Effector CD4-positive, alpha-beta T cell (primary cell): ENCODE results near the gene SFRP2. TPM values are rescaled to one million over a fixed set of nuclear protein-coding genes. Genes with fewer than 3 reads are reported as not detected.

ENCODE experiments used
- DNase-seq: peaks from one replicate; pipeline ENCODE4 v3.0.0-alpha.2; 2020
- total RNA-seq: gene quantifications from one replicate; lab custom pipeline; 2026; lab: John Stamatoyannopoulos, UW

Gene SFRP2
- not detected for total RNA-seq

DNA sequence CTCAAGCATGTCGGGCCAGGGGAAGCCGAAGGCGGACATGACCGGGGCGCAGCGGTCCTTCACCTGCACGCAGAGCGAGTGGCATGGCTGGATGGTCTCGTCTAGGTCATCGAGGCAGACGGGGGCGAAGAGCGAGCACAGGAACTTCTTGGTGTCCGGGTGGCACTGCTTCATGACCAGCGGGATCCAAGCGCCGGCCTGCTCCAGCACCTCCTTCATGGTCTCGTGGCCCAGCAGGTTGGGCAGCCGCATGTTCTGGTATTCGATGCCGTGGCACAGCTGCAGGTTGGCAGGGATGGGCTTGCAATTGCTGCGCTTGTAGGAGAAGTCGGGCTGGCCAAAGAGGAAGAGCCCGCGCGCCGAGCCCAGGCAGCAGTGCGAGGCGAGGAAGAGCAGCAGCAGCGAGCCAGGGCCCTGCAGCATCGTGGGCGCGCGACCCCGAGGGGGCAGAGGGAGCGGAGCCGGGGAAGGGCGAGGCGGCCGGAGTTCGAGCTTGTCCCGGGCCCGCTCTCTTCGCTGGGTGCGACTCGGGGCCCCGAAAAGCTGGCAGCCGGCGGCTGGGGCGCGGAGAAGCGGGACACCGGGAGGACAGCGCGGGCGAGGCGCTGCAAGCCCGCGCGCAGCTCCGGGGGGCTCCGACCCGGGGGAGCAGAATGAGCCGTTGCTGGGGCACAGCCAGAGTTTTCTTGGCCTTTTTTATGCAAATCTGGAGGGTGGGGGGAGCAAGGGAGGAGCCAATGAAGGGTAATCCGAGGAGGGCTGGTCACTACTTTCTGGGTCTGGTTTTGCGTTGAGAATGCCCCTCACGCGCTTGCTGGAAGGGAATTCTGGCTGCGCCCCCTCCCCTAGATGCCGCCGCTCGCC, at the start of gene SFRP2:
Gene SFRP2, minus strand, starts transcription at position 671 of the 864 bp plus-strand sequence. Its CDS starts 248 bp downstream, at position 423.
- no peak for DNase-seq

- no peak for DNase-seq
Observed at GRCh38 chr4:153838564-153838963, 49.7 kb upstream of the SFRP2 start.

DNA sequence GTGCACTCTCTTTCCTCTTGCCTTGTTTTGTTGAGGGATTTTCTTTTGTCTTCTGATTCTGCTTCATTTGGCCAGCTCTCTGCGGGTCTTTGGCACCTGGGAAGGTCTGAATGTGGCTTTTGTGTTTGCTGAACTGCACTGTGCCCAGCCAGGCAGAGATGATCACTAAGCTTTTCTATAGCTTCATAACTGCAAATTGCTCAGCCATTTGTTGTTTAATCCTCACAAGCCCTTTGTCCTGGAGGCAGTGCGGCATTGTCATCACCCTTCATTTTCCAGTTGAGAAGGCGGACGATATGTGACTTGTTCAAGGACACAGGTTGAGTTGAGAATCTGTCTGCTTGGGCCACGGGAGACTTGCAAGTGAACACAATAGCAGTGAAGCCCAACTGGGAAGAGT, 46.0 kb upstream of the SFRP2 start:
- DNase-seq, result no peak

DNA sequence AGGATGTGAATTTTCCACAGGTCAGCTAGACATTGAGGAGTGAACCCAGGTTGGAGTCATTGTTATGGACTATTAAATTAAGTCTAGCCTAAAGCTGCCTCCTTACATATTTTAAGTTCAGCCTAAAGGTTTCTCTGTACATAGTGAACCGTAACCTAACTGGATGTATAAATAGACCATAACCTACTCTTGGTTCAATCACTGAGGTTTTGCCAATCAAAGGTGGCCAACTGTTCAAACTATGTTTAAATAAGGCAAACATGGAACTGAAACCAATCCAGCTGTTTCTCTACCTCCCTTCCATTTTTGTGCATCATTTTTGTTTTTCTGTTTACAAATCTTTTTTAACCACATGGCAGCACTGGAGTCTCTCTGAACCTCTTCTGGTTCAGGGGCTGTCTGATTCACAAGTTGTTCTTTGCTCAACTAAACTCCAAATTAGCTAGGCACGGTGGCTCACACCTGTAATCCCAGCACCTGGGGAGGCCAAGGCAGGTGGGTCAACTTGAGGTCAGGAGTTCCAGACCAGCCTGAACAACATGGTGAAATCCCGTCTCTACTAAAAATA, 43.9 kb upstream of the SFRP2 start:
- DNase-seq, result no peak

DNA sequence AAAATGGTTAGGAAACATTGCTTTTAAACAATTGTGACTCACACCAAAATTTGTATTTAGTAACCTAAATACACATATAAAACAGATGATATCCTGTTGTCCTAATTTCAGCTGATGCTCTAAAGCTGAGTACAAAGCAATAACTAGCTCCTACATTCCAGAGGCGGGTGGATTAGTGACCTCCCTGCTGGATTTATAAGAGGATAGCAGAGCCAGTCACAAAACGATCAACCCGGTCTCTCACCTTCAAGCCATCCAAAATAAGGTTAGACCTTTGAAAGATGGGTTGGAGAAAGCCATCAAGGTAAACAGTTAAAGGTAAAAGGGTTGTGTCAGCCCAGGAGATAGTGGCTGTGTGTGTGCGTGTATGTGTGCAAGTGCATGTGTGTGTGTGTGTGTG, 43.2 kb upstream of the SFRP2 start:
- DNase-seq, result no peak

- no peak for DNase-seq
Observed at GRCh38 chr4:153831245-153831644, 42.4 kb upstream of the SFRP2 start.

- no peak for DNase-seq
Observed at GRCh38 chr4:153825691-153826090, 36.8 kb upstream of the SFRP2 start.

- no peak for DNase-seq
Observed at GRCh38 chr4:153825126-153825525, 36.2 kb upstream of the SFRP2 start.

DNA sequence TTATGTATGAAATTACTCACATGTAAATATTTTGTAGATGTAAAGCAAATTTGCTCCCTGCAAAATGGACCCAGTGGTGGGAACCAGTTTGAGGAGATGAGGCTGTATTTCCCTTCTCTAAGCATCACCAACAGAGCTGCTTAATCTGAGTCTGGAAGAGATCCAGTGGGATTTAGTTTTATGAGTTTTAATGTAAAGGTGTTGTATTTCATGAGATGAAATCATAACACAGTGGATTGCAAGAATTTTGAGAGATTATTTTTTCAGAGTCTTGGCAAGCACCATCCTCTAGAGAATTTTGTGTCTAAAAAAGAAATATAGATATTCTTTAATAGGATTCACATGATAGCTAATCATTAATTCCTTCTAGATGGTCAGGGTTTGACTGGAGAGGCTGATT, 35.6 kb upstream of the SFRP2 start:
- DNase-seq, result no peak

DNA sequence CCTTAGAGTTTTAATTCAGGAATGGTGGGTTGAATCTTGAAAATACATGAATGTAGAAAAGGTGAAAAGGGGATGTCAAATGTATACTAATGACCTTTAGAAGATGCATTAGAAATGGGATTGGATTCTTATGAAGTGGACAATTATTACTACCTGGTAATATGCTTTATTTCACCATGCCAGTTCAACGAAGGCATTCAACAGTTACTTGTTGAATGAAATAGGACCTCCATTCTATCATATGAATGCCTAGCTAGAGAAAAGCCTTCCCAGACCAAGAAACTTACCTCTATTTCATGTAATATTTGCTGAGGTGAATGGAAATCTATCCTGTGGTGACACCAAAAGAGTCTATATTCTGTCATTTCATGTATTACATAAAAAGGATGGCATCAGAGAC, 34.6 kb upstream of the SFRP2 start:
- no peak for DNase-seq

GRCh38 chr4:153822316-153822715, 33.4 kb upstream of the SFRP2 start:
- no peak for DNase-seq

GRCh38 chr4:153817466-153817865, 28.6 kb upstream of the SFRP2 start:
- DNase-seq, result no peak

DNA sequence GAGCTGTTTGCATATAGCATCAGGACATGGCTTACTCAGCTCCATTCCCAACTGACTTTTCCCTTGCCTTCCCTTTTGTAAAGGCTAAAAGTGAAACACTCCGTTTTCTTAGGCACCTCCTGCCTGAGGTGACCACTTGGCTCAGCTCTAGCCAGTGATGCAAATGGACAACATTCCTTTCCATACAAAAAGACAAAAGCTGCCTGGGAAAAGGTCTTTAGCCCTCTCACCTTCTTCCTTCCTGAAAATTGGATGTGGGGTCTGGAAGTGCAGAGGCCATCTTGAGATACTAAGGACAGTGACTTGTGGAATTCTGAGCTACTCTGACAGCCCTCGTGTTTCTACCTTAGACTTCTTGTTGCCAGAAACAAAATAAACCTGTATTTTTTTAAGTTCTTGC, 27.7 kb upstream of the SFRP2 start:
- no peak for DNase-seq

GRCh38 chr4:153814789-153815188, 25.9 kb upstream of the SFRP2 start:
- DNase-seq, result no peak

DNA sequence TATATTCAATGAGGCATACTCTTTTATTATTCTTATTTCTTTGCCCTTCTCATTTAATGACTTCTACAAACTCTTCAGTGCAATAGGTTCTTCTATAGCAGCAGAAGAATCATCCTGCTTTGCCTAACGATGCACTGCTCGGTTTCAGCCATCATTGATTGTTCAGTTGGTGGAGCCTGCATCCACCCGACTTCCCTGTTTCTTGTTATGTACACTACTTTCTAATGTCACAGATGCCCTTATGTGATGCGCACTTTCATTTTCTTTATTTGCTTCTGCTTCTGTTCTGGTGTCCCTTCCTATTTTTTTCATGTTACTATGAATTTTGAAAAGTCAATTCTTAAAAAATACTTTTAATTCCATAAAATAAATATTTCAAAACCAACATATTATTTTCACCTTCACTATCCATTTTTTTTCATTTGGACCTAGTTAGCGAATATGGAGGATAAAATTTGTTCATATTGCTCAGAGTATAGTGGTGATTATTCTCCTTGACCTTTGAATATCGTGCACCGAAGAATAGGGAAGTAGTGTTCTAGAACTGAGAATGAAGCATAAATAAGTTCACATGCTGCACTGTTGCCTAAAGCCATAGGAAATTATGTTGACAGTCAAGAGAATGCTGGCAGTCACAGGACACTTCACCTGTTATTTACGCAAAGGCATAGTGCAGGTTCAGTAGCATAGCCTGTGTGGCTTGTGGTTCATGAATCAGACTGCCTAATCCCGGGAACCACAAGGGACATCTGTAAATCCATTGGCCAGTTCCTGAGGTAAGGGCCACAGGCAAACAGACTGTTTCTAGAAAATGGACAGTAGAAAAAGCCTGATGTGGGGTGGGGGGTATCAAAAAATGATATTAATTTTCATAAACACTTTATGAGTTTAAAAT, 21.3 kb upstream of the SFRP2 start:
- no peak for DNase-seq

DNA sequence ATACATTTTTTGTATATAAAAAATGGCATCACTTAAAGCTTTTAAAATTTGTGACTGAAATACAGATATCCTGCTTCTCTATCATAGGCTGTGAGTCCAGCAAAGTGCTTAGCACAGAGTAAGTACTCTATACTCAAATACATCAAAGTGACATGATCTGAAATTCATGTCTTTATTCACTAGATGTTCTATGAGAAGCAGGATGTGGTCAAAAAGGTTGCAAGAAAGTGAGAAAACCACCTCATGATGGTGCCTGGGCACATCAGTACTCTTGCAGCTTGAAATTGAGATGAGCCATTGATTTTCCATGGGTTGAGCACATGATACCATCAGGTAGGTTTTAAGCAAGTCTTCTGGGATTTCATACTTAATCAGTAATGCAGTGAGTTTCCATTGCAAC, 20.4 kb upstream of the SFRP2 start:
- DNase-seq, result no peak

DNA sequence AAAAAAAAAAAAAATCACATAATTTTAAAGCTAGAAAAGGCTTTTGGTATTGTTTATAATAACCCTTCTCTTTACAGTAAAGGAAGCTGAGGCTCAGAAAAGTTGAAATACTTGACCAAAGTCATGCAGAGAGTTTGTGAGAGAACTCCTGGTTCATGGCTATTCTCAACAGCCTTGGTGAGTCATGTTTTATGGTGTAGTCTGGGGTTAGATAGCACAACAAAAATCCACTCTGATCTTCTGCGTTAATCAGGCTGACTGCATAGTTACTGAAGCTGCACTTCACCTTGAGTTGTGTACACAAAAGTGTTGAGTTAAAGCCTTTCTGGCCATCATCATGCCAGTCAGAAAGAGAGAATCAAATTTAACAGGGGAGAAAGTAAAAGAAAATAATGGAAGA, 19.3 kb upstream of the SFRP2 start:
- no peak for DNase-seq

GRCh38 chr4:153806073-153806472, 17.2 kb upstream of the SFRP2 start:
- no peak for DNase-seq

GRCh38 chr4:153804722-153805121, 15.8 kb upstream of the SFRP2 start:
- no peak for DNase-seq

GRCh38 chr4:153799694-153800074, 10.8 kb upstream of the SFRP2 start:
- DNase-seq, result no peak

DNA sequence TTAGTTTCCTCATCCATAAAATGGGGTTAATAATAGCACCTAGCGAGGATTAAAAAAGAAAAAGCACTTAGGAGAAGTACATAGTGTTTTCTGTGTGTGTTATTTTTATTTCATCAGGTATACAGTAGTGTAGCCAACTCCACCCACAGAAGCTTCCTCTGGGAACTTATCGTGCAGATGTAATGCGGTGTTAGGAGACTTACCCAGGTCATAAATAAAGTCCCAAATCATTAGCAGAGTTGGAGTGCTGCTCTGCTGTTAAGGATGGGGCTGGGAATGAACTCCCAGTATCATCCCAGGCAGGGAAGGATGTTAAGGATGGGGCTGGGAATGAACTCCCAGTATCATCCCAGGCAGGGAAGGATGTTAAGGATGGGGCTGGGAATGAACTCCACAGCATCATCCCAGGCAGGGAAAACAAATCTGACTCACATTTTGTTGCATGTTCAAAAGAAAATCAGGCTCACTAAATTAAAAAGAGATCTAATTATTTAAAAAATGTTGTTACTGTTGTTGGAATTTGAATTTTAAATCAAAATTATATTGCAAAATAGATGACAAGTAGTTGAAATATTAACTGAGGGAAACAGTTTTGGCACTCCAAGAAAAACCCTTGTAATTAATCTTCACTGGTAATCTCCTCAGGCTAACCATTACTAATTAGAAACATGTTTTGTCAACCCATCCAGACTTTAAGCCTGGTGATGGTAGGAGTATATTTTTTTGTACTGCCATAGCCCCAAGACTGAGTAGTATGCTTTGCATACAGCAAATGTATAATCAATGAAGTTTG, 10.2 kb upstream of the SFRP2 start:
- no peak for DNase-seq

DNA sequence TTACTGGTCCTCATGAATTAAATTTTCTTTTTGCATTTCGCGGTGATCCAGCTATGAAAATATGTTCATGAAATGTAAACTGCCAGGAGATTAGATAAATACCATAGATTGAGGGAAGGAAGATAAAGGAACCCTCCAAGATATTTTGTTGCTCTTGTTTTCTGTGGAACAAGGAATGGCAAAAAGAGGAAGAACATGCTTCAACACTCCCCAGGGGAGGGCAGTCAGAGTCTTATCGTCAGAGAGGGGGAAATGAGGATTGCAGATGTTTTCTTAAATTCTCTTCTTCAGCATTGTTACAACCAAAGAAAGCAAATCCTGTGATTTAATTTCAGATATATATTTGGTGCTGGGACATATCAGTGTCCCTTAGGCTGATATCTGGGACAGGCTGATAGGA, 9.5 kb upstream of the SFRP2 start:
- DNase-seq, result no peak

GRCh38 chr4:153794006-153794405, 5.1 kb upstream of the SFRP2 start:
- no peak for DNase-seq
